PC-3 (cell line): ENCODE measurements around the gene SHROOM1. TPM values are rescaled to one million over a fixed set of nuclear protein-coding genes. Genes with fewer than 3 reads are reported as not detected.

Source experiments
- ATAC-seq: fragments of 200-7000 bp; cut with Tn5 transposase; 2 replicates; pipeline ENCODE4 v1.9.1; 2020; ENCODE audit warnings: mild to moderate bottlenecking, moderate library complexity
- BruUV-seq: library from RNA; stranded (reverse); fragments of 400-500 nt; replicated peaks from 2 replicates; lab custom pipeline; 2021; lab: Mats Ljungman, UMichigan
- CTCF ChIA-PET: fragments of 300-600 bp; sonication (Branson Sonifier 250); formaldehyde crosslinking; loops from one replicate; lab custom pipeline; 2022; ENCODE audit warnings: antibody characterized with exemption; lab: Charles Lee
- POLR2A ChIA-PET: fragments of 300-600 bp; sonication (Branson Sonifier 250); formaldehyde crosslinking; loops from one replicate; lab custom pipeline; 2022; ENCODE audit warnings: antibody characterized with exemption; ENCODE audit not compliant: unreplicated experiment; lab: Charles Lee
- DNase-seq: peaks from one replicate; pipeline ENCODE4 v3.0.0-alpha.2; 2015
- H2AFZ ChIP-seq: fragments of 300-600 bp; sonication (generic); 2 replicates; pipeline ENCODE4 v1.6.0; 2016; ENCODE audit warnings: antibody characterized with exemption, low read length
- H3F3A ChIP-seq: fragments of 300-600 bp; sonication (generic); one replicate; pipeline ENCODE4 v1.6.0; 2017; ENCODE audit warnings: antibody characterized with exemption, low read length, control low read depth, mild to moderate bottlenecking; ENCODE audit not compliant: unreplicated experiment
- H3K27ac ChIP-seq: fragments of 300-600 bp; sonication (generic); 2 replicates; pipeline ENCODE4 v1.5.1; 2016; ENCODE audit warnings: mild to moderate bottlenecking, low read length
- H3K27me3 ChIP-seq: fragments of 300-600 bp; sonication (generic); 2 replicates; pipeline ENCODE4 v1.6.1; 2016; ENCODE audit warnings: low read length, mixed read lengths
- H3K36me3 ChIP-seq: fragments of 300-600 bp; sonication (generic); 2 replicates; pipeline ENCODE4 v1.6.1; 2016; ENCODE audit warnings: low read depth, mixed run types, low read length, mixed read lengths
- H3K4me1 ChIP-seq: fragments of 300-600 bp; sonication (generic); 2 replicates; pipeline ENCODE4 v1.5.1; 2016; ENCODE audit warnings: low read length; ENCODE audit not compliant: insufficient read depth
- H3K4me2 ChIP-seq: fragments of 300-600 bp; sonication (generic); 2 replicates; pipeline ENCODE4 v1.6.0; 2016; ENCODE audit warnings: low read length
- H3K4me3 ChIP-seq: fragments of 300-600 bp; sonication (generic); 2 replicates; pipeline ENCODE4 v1.5.1; 2016; ENCODE audit warnings: mild to moderate bottlenecking, low read length, mixed read lengths
- H3K79me2 ChIP-seq: fragments of 300-600 bp; sonication (generic); 2 replicates; pipeline ENCODE4 v1.6.1; 2017; ENCODE audit warnings: low read length, mixed read lengths
- H3K9ac ChIP-seq: fragments of 300-600 bp; sonication (generic); 2 replicates; pipeline ENCODE4 v1.6.0; 2016; ENCODE audit warnings: mild to moderate bottlenecking, low read length
- H3K9me2 ChIP-seq: fragments of 300-600 bp; sonication (generic); replicated peaks from 2 replicates; pipeline ENCODE4 v1.6.1; 2016; ENCODE audit warnings: mixed run types, low read length, mixed read lengths
- H3K9me3 ChIP-seq: fragments of 300-600 bp; sonication (generic); 2 replicates; pipeline ENCODE4 v1.6.1; 2016; ENCODE audit warnings: low read length, mixed read lengths
- H4K20me1 ChIP-seq: fragments of 300-600 bp; sonication (generic); 2 replicates; pipeline ENCODE4 v1.6.1; 2016; ENCODE audit warnings: low read length, mixed read lengths
- CTCF ChIP-seq: fragments of 300-600 bp; sonication (generic); conservative IDR thresholded peaks from 2 replicates; pipeline ENCODE4 v1.5.1; 2017; ENCODE audit warnings: antibody characterized with exemption, low read depth, mild to moderate bottlenecking, low read length
- EZH2 ChIP-seq: fragments of 300-600 bp; sonication (generic); IDR thresholded peaks from one replicate; pipeline ENCODE4 v1.6.1; 2017; ENCODE audit warnings: antibody characterized with exemption, mild to moderate bottlenecking, low read length; ENCODE audit not compliant: unreplicated experiment
- EZH2phosphoT487 ChIP-seq: fragments of 300-600 bp; sonication (generic); IDR thresholded peaks from 2 replicates; pipeline ENCODE4 v1.6.1; 2018; ENCODE audit warnings: mild to moderate bottlenecking, antibody characterized with exemption, low read length, borderline replicate concordance
- intact Hi-C: fragments of 100-400 bp; cut with micrococcal nuclease; formaldehyde crosslinking; loops from 2 replicates; pipeline ENCODE4 v1.9.0; 2023
- total RNA-seq: library from RNA; depleted of rRNA; stranded (reverse); fragments of >200 nt; gene quantifications from 2 replicates; pipeline ENCODE4 v1.2.3, GENCODE V29; 2014

The SHROOM1 gene
- total RNA-seq, 1 experiment from 2014 or later, result 13.6 TPM

- Histone ChIP-seq H3F3A (no peaks in the 10 kb centered on the region), H3K9me2 (no peaks in the 10 kb centered on the region), H2AFZ (no peak overlapping the region), H3K9ac (no peak overlapping the region), H3K4me2 (no peak overlapping the region), H4K20me1 (no peaks in the 10 kb centered on the region), H3K27me3 (no peaks in the 10 kb centered on the region), H3K79me2 (no peaks in the 10 kb centered on the region), H3K27ac (no peak overlapping the region), H3K4me1 (no peaks in the 10 kb centered on the region), H3K36me3 (no peaks in the 10 kb centered on the region), H3K9me3 (no peaks in the 10 kb centered on the region), H3K4me3 (no peak overlapping the region)
- TF ChIP-seq CTCF (no peak), EZH2phosphoT487 (no peak), EZH2 (no peak)
- no peak for DNase-seq
- ATAC-seq, result no peak; the same call in 1 of the 2 replicates
- ChIA-PET CTCF (interaction anchor here (0.6 kb wide), 1 partner anchor 24 kb away, joined by 3 read pairs; no protein-coding TSS in a partner anchor), POLR2A (no interaction called here)
- BruUV-seq, result no TSS peak
- intact Hi-C loops, result loop anchor here (5.0 kb wide), 4 partner anchors 44 to 434 kb away; partner anchors contain the start of gene SEPTIN8
These were observed 8.7 kb downstream of the SHROOM1 start for GRCh38 chr5:132821791-132822190.

- Histone ChIP-seq H3F3A (no peaks in the 10 kb centered on the region), H3K4me1 (no peaks in the 10 kb centered on the region), H3K79me2 (no peaks in the 10 kb centered on the region), H3K9me3 (no peaks in the 10 kb centered on the region), H4K20me1 (no peaks in the 10 kb centered on the region), H3K4me3 (no peak overlapping the region), H3K9ac (no peak overlapping the region), H3K27ac (no peak overlapping the region), H3K9me2 (no peaks in the 10 kb centered on the region), H3K4me2 (no peak overlapping the region), H3K27me3 (no peaks in the 10 kb centered on the region), H2AFZ (no peak overlapping the region), H3K36me3 (no peaks in the 10 kb centered on the region)
- ATAC-seq (no peak), DNase-seq (no peak)
- no TSS peak for BruUV-seq
- POLR2A ChIA-PET, result no interaction called here
- TF ChIP-seq CTCF, result no peak
- TF ChIP-seq EZH2phosphoT487, result no peak
- TF ChIP-seq EZH2, result no peak
- intact Hi-C loops, result loop anchor here (5.0 kb wide), 4 partner anchors 44 to 434 kb away; partner anchors contain the start of gene SEPTIN8
- CTCF ChIA-PET, result interaction anchor here (0.6 kb wide), 1 partner anchor 24 kb away, joined by 3 read pairs; no protein-coding TSS in a partner anchor
These were observed 9.1 kb downstream of the SHROOM1 start for GRCh38 chr5:132821350-132821749.

GRCh38 chr5:132820162-132820754 is 10.2 kb downstream of the SHROOM1 start:
- intact Hi-C loops, result loop anchor here (1.0 to 5.0 kb wide), 5 partner anchors 43 to 433 kb away; partner anchors contain the start of gene SEPTIN8
- no peaks in the 10 kb centered on the region for H3K27me3 ChIP-seq
- POLR2A ChIA-PET, result interaction anchor here (0.6 kb wide), 2 partner anchors 191 to 324 kb away, joined by 3 to 12 read pairs; no protein-coding TSS in a partner anchor
- no TSS peak for BruUV-seq
- H3K4me1 ChIP-seq, result no peaks in the 10 kb centered on the region
- ATAC-seq (peak; percentile 83), DNase-seq (peak; percentile 82)
- no peaks in the 10 kb centered on the region for H3F3A ChIP-seq
- no peak overlapping the region for H3K27ac ChIP-seq
- H3K9ac ChIP-seq, result no peak overlapping the region
- no peaks in the 10 kb centered on the region for H4K20me1 ChIP-seq
- H2AFZ ChIP-seq, result no peak overlapping the region
- no peak overlapping the region for H3K4me2 ChIP-seq
- H3K4me3 ChIP-seq, result no peak overlapping the region
- no peaks in the 10 kb centered on the region for H3K9me3 ChIP-seq
- CTCF ChIA-PET, result interaction anchor here (0.5 to 1.1 kb wide), 9 partner anchors 25 to 293 kb away, joined by 3 to 12 read pairs (median 4); partner anchors contain the start of genes GDF9 and UQCRQ
- no peaks in the 10 kb centered on the region for H3K79me2 ChIP-seq
- TF ChIP-seq CTCF (peak; percentile 87), EZH2 (no peak)
- no peaks in the 10 kb centered on the region for H3K36me3 ChIP-seq
- H3K9me2 ChIP-seq, result no peaks in the 10 kb centered on the region
